Activated CD4-positive, alpha-beta memory T cell treated with anti-CD3 and anti-CD28 coated beads, Interleukin-2, amount 10 ng/mL, durations not matched to agents 7 days and 5 days (primary cell): Measurements from ENCODE around the gene RPL37. TPM values are rescaled to one million over a fixed set of nuclear protein-coding genes. Genes with fewer than 3 reads are reported as not detected.
"Not testable (repeated sequence)": the region's sequence is repeated elsewhere in the genome, so short reads cannot be mapped to it uniquely, and the experiment has no call there.

Experiments used
- CTCF ChIA-PET: fragments of 350-600 bp; sonication (Branson Sonifier 250); formaldehyde crosslinking; loops from one replicate; lab custom pipeline; 2021; ENCODE audit warnings: antibody characterized with exemption, inconsistent platforms; lab: Charles Lee
- POLR2A ChIA-PET: fragments of 350-600 bp; sonication (Branson Sonifier 250); formaldehyde crosslinking; loops from one replicate; lab custom pipeline; 2021; ENCODE audit warnings: antibody characterized with exemption; lab: Charles Lee
- DNase-seq: peaks from one replicate; pipeline ENCODE4 v3.0.0-alpha.2; 2020
- H3K27ac Mint-ChIP-seq: one replicate; pipeline ENCODE4 v1.8.0; 2021; ENCODE audit warnings: mild to moderate bottlenecking, mixed read lengths
- H3K27me3 Mint-ChIP-seq: one replicate; pipeline ENCODE4 v1.8.0; 2021; ENCODE audit warnings: mixed read lengths
- H3K36me3 Mint-ChIP-seq: one replicate; pipeline ENCODE4 v1.8.0; 2021; ENCODE audit warnings: low read depth, mixed read lengths
- H3K4me1 Mint-ChIP-seq: one replicate; pipeline ENCODE4 v1.8.0; 2021; ENCODE audit warnings: mixed read lengths
- H3K4me3 Mint-ChIP-seq: one replicate; pipeline ENCODE4 v1.8.0; 2021; ENCODE audit warnings: mild to moderate bottlenecking, mixed read lengths
- H3K9me3 Mint-ChIP-seq: one replicate; pipeline ENCODE4 v1.8.0; 2021; ENCODE audit warnings: mixed read lengths
- total RNA-seq, 2 experiments: library from RNA; stranded (reverse); gene quantifications; one replicate each; pipeline ENCODE4 v1.2.3, GENCODE V29; 2021

RPL37 gene
- total RNA-seq, 2 experiments from 2014 or later = 1,494 to 1,565 TPM

- ChIA-PET CTCF (interaction anchor here (0.6 to 1.9 kb wide), 4 partner anchors 10 to 1253 kb away, joined by 3 to 4 read pairs (median 4); partner anchors contain the start of genes CARD6 and TTC33), POLR2A (interaction anchor here (1.2 to 4.5 kb wide), 6 partner anchors 8 to 147 kb away, joined by 3 to 19 read pairs (median 7); no protein-coding TSS in a partner anchor)
- peak overlapping the region; percentile 50 for H3K27ac Mint-ChIP-seq
- H3K9me3 Mint-ChIP-seq = no peaks in the 10 kb centered on the region
- H3K27me3 Mint-ChIP-seq = no peaks in the 10 kb centered on the region
- H3K36me3 Mint-ChIP-seq = peaks cover 86% of the 10 kb centered on the region
- peak overlapping the region; percentile 12 for H3K4me3 Mint-ChIP-seq
- peaks cover 65% of the 10 kb centered on the region for H3K4me1 Mint-ChIP-seq
- no peak for DNase-seq
These were observed 3.4 kb downstream of the RPL37 start for GRCh38 chr5:40831346-40832210.

DNA sequence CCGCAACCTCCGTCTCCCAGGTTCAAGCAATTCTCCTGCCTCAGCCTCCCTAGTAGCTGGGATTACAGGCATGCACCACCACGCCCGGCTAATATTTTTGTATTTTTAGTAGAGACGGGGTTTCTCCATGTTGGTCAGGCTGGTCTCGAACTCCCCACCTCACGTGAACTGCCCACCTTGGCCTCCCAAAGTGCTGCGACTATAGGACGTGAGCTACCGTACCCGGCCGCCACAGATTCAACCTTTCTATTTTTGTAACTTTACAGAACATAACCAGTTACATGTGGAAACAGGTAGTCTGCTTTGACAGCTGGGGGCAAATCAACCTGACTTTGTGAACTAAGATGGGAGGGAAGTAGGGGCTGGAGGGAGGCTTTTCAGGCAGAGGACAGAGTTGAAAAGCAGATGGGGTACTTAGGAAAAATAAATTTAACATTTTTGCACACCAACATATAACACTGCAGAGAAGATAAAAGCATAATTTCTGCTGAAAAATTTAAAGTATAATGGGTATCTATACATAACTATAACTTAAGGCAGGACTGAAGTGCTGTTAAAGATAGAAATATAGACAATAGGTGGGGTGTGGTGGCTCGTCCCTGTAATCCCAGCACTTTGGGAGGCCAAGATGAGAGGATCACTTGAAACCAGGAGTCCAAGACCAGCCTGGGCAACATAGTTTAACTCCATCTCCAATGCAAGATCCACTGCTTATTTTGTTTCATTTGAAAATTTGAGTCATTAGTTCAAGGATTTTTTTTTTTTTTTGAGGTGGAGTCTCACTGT is 5.1 kb downstream of the RPL37 start:
- H3K27me3 Mint-ChIP-seq = no peaks in the 10 kb centered on the region
- no peaks in the 10 kb centered on the region for H3K9me3 Mint-ChIP-seq
- H3K36me3 Mint-ChIP-seq = peaks cover 87% of the 10 kb centered on the region
- H3K4me3 Mint-ChIP-seq = no peak overlapping the region
- POLR2A ChIA-PET = interaction anchor here (0.7 to 4.1 kb wide), 7 partner anchors 9 to 145 kb away, joined by 3 to 16 read pairs (median 4); partner anchors contain the start of gene TTC33
- H3K27ac Mint-ChIP-seq = no peak overlapping the region
- no peak for DNase-seq
- H3K4me1 Mint-ChIP-seq = peaks cover 50% of the 10 kb centered on the region
- CTCF ChIA-PET = no interaction called here

GRCh38 chr5:40828690-40829661 is 6.0 kb downstream of the RPL37 start:
- Mint-ChIP-seq H3K9me3 (no peaks in the 10 kb centered on the region), H3K4me1 (peaks cover 47% of the 10 kb centered on the region), H3K27ac (peak overlapping the region; percentile 17), H3K27me3 (no peaks in the 10 kb centered on the region), H3K36me3 (peaks cover 78% of the 10 kb centered on the region), H3K4me3 (no peak overlapping the region)
- DNase-seq = no peak
- POLR2A ChIA-PET = interaction anchor here (0.6 to 4.1 kb wide), 4 partner anchors 8 to 74 kb away, joined by 3 to 16 read pairs (median 5); partner anchors contain the start of gene TTC33
- CTCF ChIA-PET = no interaction called here

GRCh38 chr5:40828021-40828631 is 6.9 kb downstream of the RPL37 start:
- H3K36me3 Mint-ChIP-seq = peaks cover 69% of the 10 kb centered on the region
- ChIA-PET CTCF (no interaction called here), POLR2A (interaction anchor here (1.7 kb wide), 1 partner anchor 73 kb away, joined by 7 read pairs; the partner anchor contains the start of gene TTC33)
- H3K4me3 Mint-ChIP-seq = no peak overlapping the region
- H3K9me3 Mint-ChIP-seq = no peaks in the 10 kb centered on the region
- H3K27ac Mint-ChIP-seq = no peak overlapping the region
- DNase-seq = no peak
- peaks cover 40% of the 10 kb centered on the region for H3K4me1 Mint-ChIP-seq
- H3K27me3 Mint-ChIP-seq = no peaks in the 10 kb centered on the region

- Mint-ChIP-seq H3K27ac (no peak overlapping the region), H3K9me3 (no peaks in the 10 kb centered on the region), H3K4me1 (peaks cover 32% of the 10 kb centered on the region), H3K4me3 (no peak overlapping the region), H3K36me3 (peaks cover 66% of the 10 kb centered on the region), H3K27me3 (no peaks in the 10 kb centered on the region)
- no peak for DNase-seq
- CTCF ChIA-PET = no interaction called here
- POLR2A ChIA-PET = interaction anchor here (1.0 to 1.4 kb wide), 3 partner anchors 15 to 19 kb away, joined by 3 to 6 read pairs (median 4); no protein-coding TSS in a partner anchor
These were observed 7.6 kb downstream of the RPL37 start for GRCh38 chr5:40827188-40827977.

GRCh38 chr5:40826489-40827187 is 8.4 kb downstream of the RPL37 start:
- ChIA-PET CTCF (interaction anchor here (1.2 kb wide), 1 partner anchor 24 kb away, joined by 3 read pairs; no protein-coding TSS in a partner anchor), POLR2A (interaction anchor here (0.8 to 1.5 kb wide), 6 partner anchors 9 to 29 kb away, joined by 3 to 6 read pairs (median 4); partner anchors contain the start of gene PRKAA1)
- H3K9me3 Mint-ChIP-seq = no peaks in the 10 kb centered on the region
- H3K4me1 Mint-ChIP-seq = peaks cover 25% of the 10 kb centered on the region
- H3K36me3 Mint-ChIP-seq = peaks cover 60% of the 10 kb centered on the region
- no peak overlapping the region for H3K4me3 Mint-ChIP-seq
- DNase-seq = no peak
- H3K27me3 Mint-ChIP-seq = no peaks in the 10 kb centered on the region
- H3K27ac Mint-ChIP-seq = no peak overlapping the region

DNA sequence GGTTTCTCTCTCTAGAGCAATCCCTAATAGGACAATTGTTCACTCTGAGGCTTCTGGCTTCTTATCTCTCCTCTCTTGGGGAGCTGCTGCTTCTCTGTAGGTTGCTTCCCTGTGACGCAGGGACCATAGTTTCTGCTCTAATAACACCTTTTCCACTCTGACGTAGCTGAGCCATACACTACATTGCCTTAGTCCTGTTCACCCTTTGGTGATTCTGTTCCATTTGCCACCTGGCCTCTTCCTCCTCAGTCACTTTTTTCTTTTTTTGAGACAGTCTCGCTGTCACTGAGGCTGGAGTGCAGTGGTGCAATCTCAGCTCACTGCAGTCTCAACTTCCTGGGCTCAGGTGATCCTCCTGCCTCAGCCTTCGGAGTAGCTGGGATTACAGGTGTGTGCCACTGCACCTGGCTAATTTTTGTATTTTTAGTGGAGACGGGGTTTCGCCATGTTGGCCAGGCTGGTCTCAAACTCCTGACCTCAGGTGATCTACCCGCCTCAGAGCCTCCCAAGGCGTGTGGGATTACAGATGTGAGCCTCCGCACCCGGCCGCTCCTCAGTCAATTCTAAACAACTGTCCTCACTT is 9.5 kb downstream of the RPL37 start:
- not testable (repeated sequence) for H3K27ac Mint-ChIP-seq, H3K9me3 Mint-ChIP-seq, H3K27me3 Mint-ChIP-seq, H3K4me3 Mint-ChIP-seq, DNase-seq
- peaks cover 53% of the 10 kb centered on the region for H3K36me3 Mint-ChIP-seq
- ChIA-PET CTCF (interaction anchor here (1.2 kb wide), 1 partner anchor 22 kb away, joined by 3 read pairs; no protein-coding TSS in a partner anchor), POLR2A (interaction anchor here (0.8 to 1.6 kb wide), 4 partner anchors 8 to 28 kb away, joined by 3 to 5 read pairs (median 4); partner anchors contain the start of gene PRKAA1)
- peaks cover 15% of the 10 kb centered on the region for H3K4me1 Mint-ChIP-seq

- Mint-ChIP-seq H3K9me3 (no peaks in the 10 kb centered on the region), H3K4me3 (no peak overlapping the region), H3K27ac (no peak overlapping the region), H3K4me1 (no peaks in the 10 kb centered on the region), H3K36me3 (peaks cover 35% of the 10 kb centered on the region), H3K27me3 (no peaks in the 10 kb centered on the region)
- DNase-seq = no peak
- CTCF ChIA-PET = no interaction called here
- POLR2A ChIA-PET = interaction anchor here (0.7 to 1.7 kb wide), 2 partner anchors 9 to 11 kb away, joined by 4 to 5 read pairs; no protein-coding TSS in a partner anchor
These were observed 11.6 kb downstream of the RPL37 start for GRCh38 chr5:40823459-40823858.

GRCh38 chr5:40813698-40814281 is 21.2 kb downstream of the RPL37 start:
- Mint-ChIP-seq H3K9me3 (no peaks in the 10 kb centered on the region), H3K27ac (no peak overlapping the region), H3K27me3 (no peaks in the 10 kb centered on the region), H3K36me3 (no peaks in the 10 kb centered on the region), H3K4me3 (no peak overlapping the region), H3K4me1 (peaks cover 13% of the 10 kb centered on the region)
- ChIA-PET POLR2A (interaction anchor here (1.1 to 3.2 kb wide), 2 partner anchors 16 to 19 kb away, joined by 3 to 19 read pairs; partner anchors contain the start of genes PRKAA1 and RPL37), CTCF (no interaction called here)
- DNase-seq = peak; percentile 31

DNA sequence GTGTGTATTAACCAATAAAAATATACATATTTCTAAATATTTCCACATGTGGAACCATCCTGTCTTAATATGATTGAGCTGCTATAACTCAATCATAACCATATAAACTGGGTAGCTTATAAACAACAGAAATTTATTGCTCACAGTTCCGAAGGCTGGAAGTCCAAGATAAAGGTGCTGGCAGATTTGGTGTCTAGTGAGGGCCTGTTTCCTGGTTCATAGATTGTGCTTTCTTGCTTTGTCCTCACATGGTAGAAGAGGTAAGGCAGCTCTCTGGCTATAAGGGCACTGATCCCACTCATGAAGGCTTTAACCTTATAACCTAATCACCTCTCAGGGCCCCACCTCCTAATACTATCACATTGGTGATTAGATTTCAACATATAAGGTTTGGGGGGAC is 22.9 kb downstream of the RPL37 start:
- H3K4me1 Mint-ChIP-seq = peaks cover 23% of the 10 kb centered on the region
- ChIA-PET POLR2A (interaction anchor here (0.9 to 1.9 kb wide), 3 partner anchors 9 to 23 kb away, joined by 3 to 6 read pairs (median 4); partner anchors contain the start of gene RPL37), CTCF (no interaction called here)
- H3K4me3 Mint-ChIP-seq = no peak overlapping the region
- H3K9me3 Mint-ChIP-seq = no peaks in the 10 kb centered on the region
- DNase-seq = no peak
- no peaks in the 10 kb centered on the region for H3K36me3 Mint-ChIP-seq
- H3K27ac Mint-ChIP-seq = no peak overlapping the region
- no peaks in the 10 kb centered on the region for H3K27me3 Mint-ChIP-seq
